Nephron (organoid): ENCODE measurements around the gene C1orf21.

Experiments used
- H3K27ac Mint-ChIP-seq, 3 experiments: 2 replicates each; pipeline ENCODE4 v1.8.0; 2020; ENCODE audit warnings: mixed read lengths in 3 of 3, mild to moderate bottlenecking in 2 of 3, moderate library complexity in 1 of 3
- H3K27me3 Mint-ChIP-seq: 2 replicates; pipeline ENCODE4 v1.8.0; 2021; ENCODE audit warnings: low read depth, mild to moderate bottlenecking, moderate library complexity, mixed read lengths
- H3K36me3 Mint-ChIP-seq: 2 replicates; pipeline ENCODE4 v1.8.0; 2020; ENCODE audit warnings: low read depth, mixed read lengths
- H3K4me1 Mint-ChIP-seq: 2 replicates; pipeline ENCODE4 v1.8.0; 2020; ENCODE audit warnings: mixed read lengths
- H3K4me3 Mint-ChIP-seq, 3 experiments: 2 replicates each; pipeline ENCODE4 v1.8.0; 2020; ENCODE audit warnings: mild to moderate bottlenecking in 3 of 3, mixed read lengths in 3 of 3, moderate library complexity in 2 of 3
- H3K9me3 Mint-ChIP-seq: 2 replicates; pipeline ENCODE4 v1.8.0; 2020; ENCODE audit warnings: mixed read lengths
- TF ChIP-seq, protein P1 (sequence below), 3 experiments: fragments of 200-600 bp; sonication (generic); IDR thresholded peaks; one replicate each; pipeline ENCODE4 v1.5.0; 2021; ENCODE audit warnings: antibody characterized with exemption in 3 of 3; ENCODE audit not compliant: unreplicated experiment in 3 of 3

C1orf21 gene

DNA sequence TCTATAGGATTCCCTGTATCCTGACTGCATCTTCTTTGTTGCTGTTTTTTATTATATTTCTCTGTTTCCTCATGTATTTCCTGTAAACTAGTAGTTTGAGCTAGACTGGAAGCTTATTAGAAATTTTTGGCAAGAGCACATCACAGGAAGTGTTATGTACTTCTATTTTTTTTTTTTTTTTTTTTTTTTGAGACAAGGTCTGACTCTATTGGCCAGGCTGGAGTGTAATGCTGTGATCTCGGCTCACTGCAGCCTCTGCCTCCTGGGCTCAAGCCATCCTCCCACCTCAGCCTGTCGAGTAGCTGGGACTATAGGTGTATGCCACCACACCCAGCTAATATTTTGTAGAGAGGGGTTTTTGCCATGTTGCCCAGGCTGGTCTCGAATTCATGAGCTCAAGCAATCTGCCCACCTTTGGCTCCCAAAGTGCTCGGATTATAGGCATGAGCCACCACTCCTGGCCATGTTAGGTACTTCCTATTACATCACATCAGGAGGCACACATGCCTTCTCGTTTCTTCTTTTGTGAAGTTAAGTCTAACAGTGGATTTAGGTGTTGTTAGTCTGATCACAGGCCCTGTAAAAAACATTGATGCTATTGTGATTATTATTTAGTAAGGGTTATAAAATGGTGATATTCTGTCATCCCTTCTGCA, 12.5 kb downstream of the C1orf21 start:
- TF ChIP-seq, protein P1, sequence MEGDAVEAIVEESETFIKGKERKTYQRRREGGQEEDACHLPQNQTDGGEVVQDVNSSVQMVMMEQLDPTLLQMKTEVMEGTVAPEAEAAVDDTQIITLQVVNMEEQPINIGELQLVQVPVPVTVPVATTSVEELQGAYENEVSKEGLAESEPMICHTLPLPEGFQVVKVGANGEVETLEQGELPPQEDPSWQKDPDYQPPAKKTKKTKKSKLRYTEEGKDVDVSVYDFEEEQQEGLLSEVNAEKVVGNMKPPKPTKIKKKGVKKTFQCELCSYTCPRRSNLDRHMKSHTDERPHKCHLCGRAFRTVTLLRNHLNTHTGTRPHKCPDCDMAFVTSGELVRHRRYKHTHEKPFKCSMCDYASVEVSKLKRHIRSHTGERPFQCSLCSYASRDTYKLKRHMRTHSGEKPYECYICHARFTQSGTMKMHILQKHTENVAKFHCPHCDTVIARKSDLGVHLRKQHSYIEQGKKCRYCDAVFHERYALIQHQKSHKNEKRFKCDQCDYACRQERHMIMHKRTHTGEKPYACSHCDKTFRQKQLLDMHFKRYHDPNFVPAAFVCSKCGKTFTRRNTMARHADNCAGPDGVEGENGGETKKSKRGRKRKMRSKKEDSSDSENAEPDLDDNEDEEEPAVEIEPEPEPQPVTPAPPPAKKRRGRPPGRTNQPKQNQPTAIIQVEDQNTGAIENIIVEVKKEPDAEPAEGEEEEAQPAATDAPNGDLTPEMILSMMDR (IDR thresholded peaks at IDR 0.05; ENCODE audit: unreplicated experiment in 3 of 3): no peak
- H3K4me3 Mint-ChIP-seq: no peak overlapping the region
- H3K27me3 Mint-ChIP-seq: no peaks in the 10 kb centered on the region
- no peak overlapping the region for H3K27ac Mint-ChIP-seq
- H3K9me3 Mint-ChIP-seq: no peaks in the 10 kb centered on the region
- H3K4me1 Mint-ChIP-seq: peaks cover 5% of the 10 kb centered on the region
- H3K36me3 Mint-ChIP-seq: no peaks in the 10 kb centered on the region

DNA sequence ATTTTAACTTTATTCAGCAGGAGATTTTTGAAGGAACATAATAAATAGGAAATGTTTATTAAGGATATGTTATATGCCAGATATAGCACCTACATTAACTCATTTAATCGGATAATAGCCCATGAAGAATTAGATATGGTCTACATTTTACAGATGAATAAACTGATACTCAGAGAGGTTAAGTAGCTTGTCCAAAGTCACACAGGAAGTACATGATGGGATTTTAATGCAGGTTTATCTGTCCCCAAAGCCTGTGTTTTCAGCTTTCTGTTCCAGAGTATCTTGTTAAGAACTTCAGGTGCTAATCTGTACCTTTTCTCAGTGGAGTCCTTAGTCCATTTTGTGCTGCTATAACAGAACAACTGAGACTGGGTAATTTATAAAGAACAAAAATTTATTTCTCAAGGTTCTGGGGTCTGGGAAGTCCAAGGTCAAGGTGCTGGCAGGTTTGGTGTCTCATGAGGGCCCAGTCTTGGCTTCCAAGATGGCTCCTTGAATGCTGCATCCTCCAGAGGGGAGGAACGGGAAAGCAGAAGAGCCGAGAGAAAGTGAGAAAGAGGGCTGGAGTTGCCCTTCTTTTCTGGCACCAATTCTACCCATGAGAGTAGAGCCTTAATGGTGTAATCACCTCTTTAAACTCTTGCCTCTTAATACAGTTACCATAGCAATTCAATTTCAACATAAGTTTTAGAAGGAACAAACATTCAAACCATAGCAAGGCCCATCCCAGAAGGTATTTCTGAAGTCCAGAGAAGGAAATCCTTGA, 17.3 kb downstream of the C1orf21 start:
- Mint-ChIP-seq H3K9me3 (no peaks in the 10 kb centered on the region), H3K27me3 (no peaks in the 10 kb centered on the region), H3K27ac (no peak overlapping the region), H3K36me3 (no peaks in the 10 kb centered on the region), H3K4me3 (no peak overlapping the region), H3K4me1 (peaks cover 34% of the 10 kb centered on the region)
- TF ChIP-seq, protein P1 (IDR thresholded peaks at IDR 0.05; ENCODE audit: unreplicated experiment in 3 of 3): no peak

GRCh38 chr1:184404727-184405027, 17.8 kb downstream of the C1orf21 start:
- H3K4me1 Mint-ChIP-seq: peaks cover 39% of the 10 kb centered on the region
- H3K36me3 Mint-ChIP-seq: no peaks in the 10 kb centered on the region
- H3K27ac Mint-ChIP-seq: no peak overlapping the region
- H3K9me3 Mint-ChIP-seq: no peaks in the 10 kb centered on the region
- H3K27me3 Mint-ChIP-seq: no peaks in the 10 kb centered on the region
- H3K4me3 Mint-ChIP-seq: no peak overlapping the region
- TF ChIP-seq, protein P1 (IDR thresholded peaks at IDR 0.05; ENCODE audit: unreplicated experiment in 3 of 3): no peak

DNA sequence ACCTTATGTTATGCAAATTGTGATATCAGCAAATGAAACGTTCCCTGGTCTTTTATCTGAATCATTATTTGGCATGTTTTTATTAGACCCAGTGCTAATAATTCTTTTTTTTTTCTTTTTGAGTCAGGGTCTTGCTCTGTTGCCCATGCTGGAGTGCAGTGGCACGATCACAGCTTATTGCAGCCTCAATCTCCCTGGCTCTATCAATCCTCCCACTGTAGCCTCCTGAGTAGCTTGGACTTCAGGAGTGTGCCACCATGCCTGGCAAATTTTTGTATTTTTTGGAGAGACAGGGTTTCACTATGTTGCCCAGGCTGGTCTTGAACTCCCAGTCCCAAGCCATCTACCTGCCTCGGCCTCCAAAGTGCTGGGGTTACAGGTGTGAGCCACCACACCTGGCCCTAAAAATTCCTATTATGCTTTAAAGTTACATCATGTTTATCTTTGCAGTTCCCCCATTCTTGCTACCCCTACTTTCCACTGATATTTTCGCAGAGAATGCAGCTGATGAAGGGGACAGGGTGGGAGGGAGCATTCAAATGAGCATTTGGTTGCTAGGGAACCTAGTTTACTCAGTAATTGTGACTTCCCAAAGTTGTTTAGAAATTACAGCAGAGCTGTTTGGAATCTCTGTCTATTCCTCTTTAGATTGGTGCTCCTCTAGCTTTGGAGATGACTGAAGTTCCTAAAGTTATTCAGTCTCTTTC, 18.4 kb downstream of the C1orf21 start:
- peaks cover 45% of the 10 kb centered on the region for H3K4me1 Mint-ChIP-seq
- no peaks in the 10 kb centered on the region for H3K9me3 Mint-ChIP-seq
- H3K27ac Mint-ChIP-seq: peak overlapping the region in 1 of 3 experiments; percentile 5
- TF ChIP-seq, protein P1 (IDR thresholded peaks at IDR 0.05; ENCODE audit: unreplicated experiment in 3 of 3): no peak
- no peaks in the 10 kb centered on the region for H3K36me3 Mint-ChIP-seq
- H3K4me3 Mint-ChIP-seq: no peak overlapping the region
- H3K27me3 Mint-ChIP-seq: no peaks in the 10 kb centered on the region

GRCh38 chr1:184405801-184406142, 18.9 kb downstream of the C1orf21 start:
- TF ChIP-seq, protein P1 (IDR thresholded peaks at IDR 0.05; ENCODE audit: unreplicated experiment in 3 of 3): no peak
- peak overlapping the region in 1 of 3 experiments; percentile 5 for H3K27ac Mint-ChIP-seq
- no peaks in the 10 kb centered on the region for H3K27me3 Mint-ChIP-seq
- H3K4me3 Mint-ChIP-seq: no peak overlapping the region
- peaks cover 45% of the 10 kb centered on the region for H3K4me1 Mint-ChIP-seq
- no peaks in the 10 kb centered on the region for H3K36me3 Mint-ChIP-seq
- H3K9me3 Mint-ChIP-seq: no peaks in the 10 kb centered on the region
